ENCODE measurements around the gene TMEM132C.

GRCh38 chr12:128649902-128650301, 382.9 kb downstream of the TMEM132C start:
- TF ChIP-seq CTCF (IDR thresholded peaks at IDR 0.05; ENCODE audit: low read depth, low read length, missing input control) (no peak), YY1 (IDR thresholded peaks at IDR 0.05) (no peak), SP1 (IDR thresholded peaks at IDR 0.05) (no peak), TAF1 (conservative IDR thresholded peaks at IDR 0.05) (no peak), HNF4G (IDR thresholded peaks at IDR 0.05) (no peak), ZBTB33 (IDR thresholded peaks at IDR 0.05) (no peak), MAX (IDR thresholded peaks at IDR 0.05) (no peak), FOXA1 (IDR thresholded peaks at IDR 0.05) (no peak), JUND (IDR thresholded peaks at IDR 0.05) (no peak), RXRA (IDR thresholded peaks at IDR 0.05) (no peak), EGR1 (IDR thresholded peaks at IDR 0.05; ENCODE audit: low read depth in 2 of 2) (no peak)
- TF ChIP-seq, protein P1, sequence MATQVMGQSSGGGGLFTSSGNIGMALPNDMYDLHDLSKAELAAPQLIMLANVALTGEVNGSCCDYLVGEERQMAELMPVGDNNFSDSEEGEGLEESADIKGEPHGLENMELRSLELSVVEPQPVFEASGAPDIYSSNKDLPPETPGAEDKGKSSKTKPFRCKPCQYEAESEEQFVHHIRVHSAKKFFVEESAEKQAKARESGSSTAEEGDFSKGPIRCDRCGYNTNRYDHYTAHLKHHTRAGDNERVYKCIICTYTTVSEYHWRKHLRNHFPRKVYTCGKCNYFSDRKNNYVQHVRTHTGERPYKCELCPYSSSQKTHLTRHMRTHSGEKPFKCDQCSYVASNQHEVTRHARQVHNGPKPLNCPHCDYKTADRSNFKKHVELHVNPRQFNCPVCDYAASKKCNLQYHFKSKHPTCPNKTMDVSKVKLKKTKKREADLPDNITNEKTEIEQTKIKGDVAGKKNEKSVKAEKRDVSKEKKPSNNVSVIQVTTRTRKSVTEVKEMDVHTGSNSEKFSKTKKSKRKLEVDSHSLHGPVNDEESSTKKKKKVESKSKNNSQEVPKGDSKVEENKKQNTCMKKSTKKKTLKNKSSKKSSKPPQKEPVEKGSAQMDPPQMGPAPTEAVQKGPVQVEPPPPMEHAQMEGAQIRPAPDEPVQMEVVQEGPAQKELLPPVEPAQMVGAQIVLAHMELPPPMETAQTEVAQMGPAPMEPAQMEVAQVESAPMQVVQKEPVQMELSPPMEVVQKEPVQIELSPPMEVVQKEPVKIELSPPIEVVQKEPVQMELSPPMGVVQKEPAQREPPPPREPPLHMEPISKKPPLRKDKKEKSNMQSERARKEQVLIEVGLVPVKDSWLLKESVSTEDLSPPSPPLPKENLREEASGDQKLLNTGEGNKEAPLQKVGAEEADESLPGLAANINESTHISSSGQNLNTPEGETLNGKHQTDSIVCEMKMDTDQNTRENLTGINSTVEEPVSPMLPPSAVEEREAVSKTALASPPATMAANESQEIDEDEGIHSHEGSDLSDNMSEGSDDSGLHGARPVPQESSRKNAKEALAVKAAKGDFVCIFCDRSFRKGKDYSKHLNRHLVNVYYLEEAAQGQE (IDR thresholded peaks at IDR 0.05) = no peak
- TF ChIP-seq, protein P2, sequence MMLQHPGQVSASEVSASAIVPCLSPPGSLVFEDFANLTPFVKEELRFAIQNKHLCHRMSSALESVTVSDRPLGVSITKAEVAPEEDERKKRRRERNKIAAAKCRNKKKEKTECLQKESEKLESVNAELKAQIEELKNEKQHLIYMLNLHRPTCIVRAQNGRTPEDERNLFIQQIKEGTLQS (IDR thresholded peaks at IDR 0.05) = no peak

Data from liver (tissue), 3 donors.